HUDEP-2 (cell line): ENCODE results near the gene MRPL11.
A peak's percentile ranks its signal among the peaks of the same experiment; 100 is the strongest.

ENCODE experiments used
- DNase-seq, 76 experiments: peaks; one replicate each; lab custom pipeline; 2025; ENCODE audit not compliant: unreplicated experiment in 76 of 76; lab: John Stamatoyannopoulos, UW

MRPL11 gene

DNA sequence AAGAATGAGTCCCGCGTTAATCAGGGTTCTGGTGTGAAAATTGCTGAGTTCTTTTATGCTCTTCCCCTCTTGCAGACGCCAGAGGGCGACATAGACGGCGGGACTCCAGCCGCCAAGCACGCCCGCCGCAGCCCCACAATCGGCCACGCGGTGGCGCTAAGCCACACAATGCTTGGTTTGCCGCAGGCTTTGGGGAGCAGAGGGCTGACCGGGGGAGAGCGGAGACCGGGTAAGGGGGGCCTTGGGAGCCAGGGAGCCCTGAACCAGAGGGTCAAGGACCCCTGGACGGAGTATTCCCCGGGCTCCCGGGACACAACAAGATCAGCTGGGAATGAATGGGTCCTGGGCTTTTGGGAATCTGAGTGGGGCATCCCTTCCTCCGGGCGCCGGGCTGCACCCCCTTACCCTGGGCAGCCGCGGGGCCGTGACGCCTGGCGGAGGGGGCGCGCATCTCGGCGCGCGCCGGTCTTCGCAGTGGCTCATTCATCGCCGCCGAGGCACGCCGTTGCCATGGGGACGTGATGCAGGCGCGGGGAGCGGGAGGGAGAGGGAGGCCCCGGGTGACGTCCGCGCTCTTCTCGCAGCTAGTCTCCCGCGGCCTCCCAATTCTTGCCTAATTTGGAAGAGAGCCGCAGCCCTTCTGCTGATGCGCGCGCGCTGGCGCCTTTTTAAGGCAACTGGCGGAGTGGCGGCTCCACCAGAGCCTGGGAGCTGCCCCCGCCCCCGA lies 30.0 kb downstream of the MRPL11 start:
- peak in 70 of 76 experiments; percentile 15 to 92 (median 70) for DNase-seq

DNA sequence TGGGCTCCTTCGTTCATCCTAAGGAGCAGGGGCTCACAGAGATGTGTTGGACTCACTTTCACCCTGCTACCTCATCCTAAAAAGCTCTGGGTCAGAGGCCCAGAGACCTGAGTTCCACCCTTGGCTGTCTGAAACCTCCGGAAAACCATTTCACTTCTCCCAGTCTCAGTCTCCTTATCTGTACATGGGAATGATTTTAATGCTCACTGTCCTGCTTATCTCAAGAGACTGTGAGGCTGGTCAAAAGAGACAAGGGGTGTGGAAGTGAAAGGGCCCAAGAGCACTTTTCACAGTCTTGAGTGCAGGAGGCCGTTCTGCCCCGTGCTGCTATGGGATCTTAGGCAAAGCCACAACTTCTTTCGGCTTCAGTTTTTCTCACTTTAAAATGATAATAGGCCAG lies 31.0 kb downstream of the MRPL11 start:
- peak in 4 of 76 experiments; percentile 1 to 21 (median 11) for DNase-seq

DNA sequence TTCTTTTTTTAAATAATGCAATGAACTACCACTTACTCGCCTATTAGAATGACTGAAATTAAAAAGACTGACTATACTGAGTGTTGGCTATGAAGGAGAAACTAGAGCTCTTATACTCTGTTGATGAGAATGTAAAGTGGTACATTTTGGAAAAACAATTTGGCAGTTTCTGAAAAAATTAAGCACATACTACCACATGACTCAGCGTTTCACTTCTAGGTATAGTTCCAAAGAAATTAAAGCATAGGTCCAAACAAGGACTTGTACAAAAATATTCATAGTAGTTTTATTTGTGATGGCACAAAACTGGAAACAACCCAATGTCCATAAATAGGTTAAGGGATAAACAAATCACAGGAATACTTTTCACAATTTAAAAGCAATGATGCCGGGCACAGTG lies 44.7 kb downstream of the MRPL11 start:
- DNase-seq, result no peak

DNA sequence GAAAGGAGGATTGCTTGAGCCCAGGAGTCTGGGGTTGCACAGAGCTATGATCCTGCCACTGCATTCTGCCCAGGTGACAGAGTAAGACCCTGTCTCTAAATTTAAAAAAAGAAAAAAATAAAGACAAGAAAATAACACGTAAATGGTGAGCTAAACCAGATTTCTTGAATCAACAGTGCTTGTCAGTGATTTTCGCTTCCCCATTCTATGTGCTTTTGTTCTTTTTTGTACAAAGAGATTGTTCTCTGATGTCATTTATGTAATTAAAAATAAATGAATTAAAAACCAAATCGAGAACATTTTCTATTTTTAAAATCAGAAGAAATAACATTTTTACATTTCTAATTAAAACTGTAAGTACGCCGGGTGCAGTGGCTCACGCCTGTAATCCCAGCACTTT lies 47.3 kb downstream of the MRPL11 start:
- DNase-seq, result no peak

DNA sequence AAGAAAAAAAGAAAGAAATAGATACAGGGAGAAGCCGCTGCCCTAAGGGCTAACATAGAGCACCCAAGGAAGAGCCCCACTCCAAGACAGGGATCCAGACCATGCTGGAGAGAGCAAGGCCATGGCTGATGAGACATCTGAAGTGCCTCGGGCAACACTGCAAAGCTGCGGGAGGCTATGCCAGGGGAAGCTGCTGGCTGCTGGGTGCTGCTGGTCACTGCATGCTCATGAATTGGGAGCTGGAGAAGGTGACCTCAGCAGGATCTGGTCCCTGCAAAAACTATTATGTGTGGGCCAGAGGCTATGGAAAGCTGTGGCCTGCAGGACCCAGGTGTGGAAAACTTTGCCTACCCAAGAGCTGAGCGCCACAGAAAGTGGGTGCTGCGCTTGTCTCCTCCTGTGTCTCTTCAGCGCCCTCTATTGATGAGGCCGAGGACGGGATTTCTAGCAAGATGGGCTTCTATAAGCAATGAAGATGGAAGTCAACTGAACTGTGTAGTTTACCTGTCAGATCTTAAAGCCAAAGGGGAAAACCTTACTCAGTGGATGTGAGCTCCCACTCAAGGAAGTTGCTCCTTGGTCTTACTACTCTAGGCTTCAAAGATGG lies 49.8 kb downstream of the MRPL11 start:
- peak in 62 of 76 experiments; percentile 12 to 75 (median 46) for DNase-seq

DNA sequence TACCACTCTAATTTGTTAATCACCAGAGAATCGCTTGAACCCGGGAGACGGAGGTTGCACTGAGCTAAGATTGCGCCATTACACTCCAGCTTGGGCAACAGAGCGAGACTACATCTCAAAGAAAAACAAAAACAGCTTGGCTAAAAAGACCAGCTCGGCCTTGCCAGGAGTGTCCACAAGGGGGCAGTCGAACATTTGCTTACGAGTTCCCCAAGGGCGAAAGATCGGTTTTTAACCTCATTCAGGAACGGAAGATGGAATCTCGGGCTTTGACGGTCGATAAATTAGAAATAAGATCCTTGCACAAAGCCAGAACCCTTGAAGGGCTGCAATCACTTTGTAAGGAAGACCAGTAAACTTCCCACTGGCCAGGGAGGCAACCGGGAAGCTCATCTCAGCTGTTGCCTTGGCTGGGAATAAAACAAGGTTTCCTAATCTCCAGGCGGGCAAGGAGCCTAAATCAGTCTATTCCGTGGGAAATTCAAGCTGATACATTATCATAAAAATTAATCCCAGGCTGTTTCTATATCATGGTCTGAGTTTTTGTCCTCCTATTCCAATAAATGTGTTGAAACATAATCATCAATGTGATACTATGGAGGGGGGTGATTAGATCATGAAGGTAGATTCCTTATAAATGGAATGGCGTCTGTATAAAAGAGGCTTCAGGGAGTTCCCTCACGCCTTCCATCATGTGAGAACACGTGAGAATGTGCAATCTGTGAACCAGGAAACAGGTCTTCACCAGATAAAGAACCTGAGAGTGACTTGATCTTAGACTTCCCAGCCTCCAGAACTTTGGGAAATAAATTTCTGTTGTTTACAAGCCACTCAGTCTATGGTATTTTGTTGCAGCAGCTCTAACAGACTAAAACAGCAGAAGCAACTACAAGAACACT lies 52.2 kb downstream of the MRPL11 start:
- DNase-seq, result peak in 65 of 76 experiments; percentile 3 to 79 (median 54)
